GM12874 (cell line): Measurements from ENCODE around the gene CASQ2.

Experiments used
- TF ChIP-seq, protein P1 (sequence below): IDR thresholded peaks from 2 replicates; pipeline ENCODE4 v1.5.1; 2011; ENCODE audit warnings: low read depth, mild to moderate bottlenecking, control low read depth, low read length, moderate library complexity; ENCODE audit not compliant: insufficient read depth

Gene CASQ2

DNA sequence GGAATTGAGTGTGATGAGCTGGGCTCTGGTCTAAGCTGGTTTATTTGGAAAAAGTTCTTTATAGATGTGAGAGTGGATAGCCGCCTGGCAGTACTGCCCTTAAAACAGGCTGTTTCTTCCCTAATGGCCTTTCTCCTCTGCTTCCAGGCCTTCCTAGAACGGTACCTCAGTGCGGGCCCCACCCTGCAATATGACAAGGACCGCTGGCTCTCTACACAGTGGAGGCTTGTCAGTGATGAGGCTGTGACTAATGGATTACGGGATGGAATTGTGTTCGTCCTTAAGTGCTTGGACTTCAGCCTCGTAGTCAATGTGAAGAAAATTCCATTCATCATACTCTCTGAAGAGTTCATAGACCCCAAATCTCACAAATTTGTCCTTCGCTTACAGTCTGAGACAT lies 77.5 kb downstream of the CASQ2 start:
- TF ChIP-seq, protein P1, sequence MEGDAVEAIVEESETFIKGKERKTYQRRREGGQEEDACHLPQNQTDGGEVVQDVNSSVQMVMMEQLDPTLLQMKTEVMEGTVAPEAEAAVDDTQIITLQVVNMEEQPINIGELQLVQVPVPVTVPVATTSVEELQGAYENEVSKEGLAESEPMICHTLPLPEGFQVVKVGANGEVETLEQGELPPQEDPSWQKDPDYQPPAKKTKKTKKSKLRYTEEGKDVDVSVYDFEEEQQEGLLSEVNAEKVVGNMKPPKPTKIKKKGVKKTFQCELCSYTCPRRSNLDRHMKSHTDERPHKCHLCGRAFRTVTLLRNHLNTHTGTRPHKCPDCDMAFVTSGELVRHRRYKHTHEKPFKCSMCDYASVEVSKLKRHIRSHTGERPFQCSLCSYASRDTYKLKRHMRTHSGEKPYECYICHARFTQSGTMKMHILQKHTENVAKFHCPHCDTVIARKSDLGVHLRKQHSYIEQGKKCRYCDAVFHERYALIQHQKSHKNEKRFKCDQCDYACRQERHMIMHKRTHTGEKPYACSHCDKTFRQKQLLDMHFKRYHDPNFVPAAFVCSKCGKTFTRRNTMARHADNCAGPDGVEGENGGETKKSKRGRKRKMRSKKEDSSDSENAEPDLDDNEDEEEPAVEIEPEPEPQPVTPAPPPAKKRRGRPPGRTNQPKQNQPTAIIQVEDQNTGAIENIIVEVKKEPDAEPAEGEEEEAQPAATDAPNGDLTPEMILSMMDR, result no peak

DNA sequence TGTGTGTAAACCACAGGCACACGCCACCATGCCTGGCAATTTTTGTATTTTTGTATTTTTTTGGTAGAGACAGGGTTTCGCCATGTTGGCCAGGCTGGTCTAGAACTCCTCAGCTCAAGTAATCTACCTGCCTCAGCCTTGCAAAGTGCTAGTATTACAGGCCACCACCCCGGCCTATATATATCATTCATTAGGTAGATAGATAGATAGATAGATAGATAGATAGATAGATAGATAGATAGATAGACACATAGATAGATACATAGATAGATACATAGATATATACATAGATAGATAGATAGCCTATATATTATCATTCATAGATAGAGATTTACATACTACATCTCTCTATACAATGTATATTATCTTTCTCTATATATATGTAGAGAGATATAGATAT lies 80.8 kb downstream of the CASQ2 start:
- TF ChIP-seq, protein P1, result no peak

DNA sequence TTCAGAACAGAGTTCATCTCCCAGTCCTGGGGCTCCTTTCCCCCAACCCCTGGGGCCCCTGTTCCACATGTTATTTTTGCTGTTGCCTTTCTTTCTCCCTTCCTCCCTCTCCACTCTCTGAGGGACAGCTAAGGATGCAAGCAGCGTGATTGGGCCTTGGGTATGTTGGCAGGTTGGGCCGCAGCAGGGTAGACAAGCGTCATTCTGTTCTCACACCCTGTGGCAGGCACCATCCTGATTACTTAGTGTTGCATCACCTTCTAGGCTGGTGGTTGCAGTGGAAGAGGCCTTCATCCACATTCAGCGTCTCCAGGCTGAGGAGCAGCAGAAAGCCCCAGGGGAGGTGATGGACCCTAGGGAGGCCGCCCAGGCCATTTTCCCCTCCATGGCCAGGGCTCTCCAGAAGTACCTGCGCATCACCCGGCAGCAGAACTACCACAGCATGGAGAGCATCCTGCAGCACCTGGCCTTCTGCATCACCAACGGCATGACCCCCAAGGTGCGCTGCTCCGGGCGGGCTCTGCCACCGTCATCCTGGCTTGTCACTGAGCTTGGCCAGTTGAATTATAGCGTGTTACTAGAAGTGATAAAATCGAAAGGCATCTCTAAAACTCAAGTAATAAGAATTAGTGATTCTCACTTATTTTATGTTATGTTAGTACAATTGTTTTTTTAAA lies 83.3 kb downstream of the CASQ2 start:
- TF ChIP-seq, protein P1, result no peak

DNA sequence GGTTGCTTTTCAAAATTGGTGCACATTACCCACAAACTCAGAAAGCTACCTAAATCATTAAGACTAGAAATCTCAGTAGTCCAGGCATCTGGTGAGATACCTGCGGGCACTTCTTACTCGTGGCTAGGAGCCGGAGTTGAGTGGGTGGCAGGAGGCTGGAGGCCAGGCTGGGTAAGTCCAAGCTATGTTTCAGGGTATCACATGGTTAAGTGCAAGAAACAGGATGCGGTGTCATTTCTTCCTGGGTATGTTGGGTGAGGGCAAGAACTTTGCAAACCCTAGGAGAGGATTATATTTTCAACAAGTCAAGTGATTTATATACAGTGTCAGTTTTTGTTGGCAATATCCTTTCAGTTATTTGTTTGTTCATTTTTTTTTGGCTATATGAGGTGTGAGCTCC lies 85.7 kb downstream of the CASQ2 start:
- TF ChIP-seq, protein P1, result no peak

DNA sequence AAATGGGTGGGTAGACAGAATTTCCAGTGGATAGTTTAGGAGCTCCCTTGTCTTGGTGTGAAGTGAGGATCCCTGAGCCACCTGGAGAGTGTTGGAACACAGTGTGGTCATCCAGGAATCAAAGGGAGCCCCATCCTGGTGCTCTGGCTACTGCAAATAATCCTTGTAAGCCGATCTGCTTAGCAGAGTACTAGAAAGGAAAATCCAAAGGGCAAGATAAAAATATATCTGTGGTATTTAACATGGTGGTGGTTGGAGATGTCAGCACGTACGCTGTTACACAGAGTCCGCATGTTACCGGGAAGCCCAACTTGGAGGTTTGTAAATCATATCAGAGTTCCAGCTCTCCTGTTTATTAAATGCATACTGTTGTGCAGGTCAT lies 87.8 kb downstream of the CASQ2 start:
- TF ChIP-seq, protein P1, result no peak

DNA sequence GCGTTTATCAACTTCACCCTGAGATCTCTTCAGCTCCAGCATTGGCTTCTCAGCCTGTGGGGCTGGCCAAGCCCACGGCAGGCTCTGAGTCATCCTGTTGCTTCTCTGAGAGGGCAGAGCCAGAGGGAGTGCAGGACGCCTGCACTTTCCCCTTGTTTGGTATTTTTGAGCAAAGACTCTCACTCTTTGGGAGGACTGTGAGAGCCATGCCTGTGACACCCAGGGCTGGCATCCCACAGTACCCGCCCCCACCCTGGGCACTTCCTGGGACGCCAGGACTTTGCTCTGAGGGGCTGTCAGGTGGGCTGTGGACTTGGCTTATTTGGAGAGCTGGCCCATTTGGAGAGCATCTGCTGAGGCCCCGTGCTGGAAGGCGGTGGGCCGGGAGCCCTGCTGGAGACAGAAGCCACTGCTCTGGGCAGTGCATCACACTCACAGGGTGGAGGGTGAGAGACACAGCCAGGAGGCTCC lies 89.3 kb downstream of the CASQ2 start:
- TF ChIP-seq, protein P1, result no peak

DNA sequence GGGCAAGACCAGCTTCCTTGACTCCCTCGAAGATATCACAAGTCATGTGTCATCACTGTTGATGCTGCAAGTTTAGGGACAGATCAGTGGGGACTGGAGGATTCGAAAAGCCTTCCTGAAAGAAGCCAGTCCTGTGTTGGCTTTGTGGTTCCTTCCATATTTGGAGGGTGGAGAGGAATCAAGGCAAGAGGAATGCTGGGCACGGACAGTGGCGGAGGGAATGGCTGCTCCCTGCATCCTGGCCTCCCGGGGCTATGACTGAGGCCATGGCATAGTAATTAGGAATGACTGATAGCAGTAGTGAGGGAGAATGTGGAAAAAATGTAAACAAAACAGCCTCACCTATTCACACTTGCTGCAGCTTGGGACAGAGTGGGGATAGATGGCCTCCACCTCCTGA lies 90.4 kb downstream of the CASQ2 start:
- TF ChIP-seq, protein P1, result no peak

DNA sequence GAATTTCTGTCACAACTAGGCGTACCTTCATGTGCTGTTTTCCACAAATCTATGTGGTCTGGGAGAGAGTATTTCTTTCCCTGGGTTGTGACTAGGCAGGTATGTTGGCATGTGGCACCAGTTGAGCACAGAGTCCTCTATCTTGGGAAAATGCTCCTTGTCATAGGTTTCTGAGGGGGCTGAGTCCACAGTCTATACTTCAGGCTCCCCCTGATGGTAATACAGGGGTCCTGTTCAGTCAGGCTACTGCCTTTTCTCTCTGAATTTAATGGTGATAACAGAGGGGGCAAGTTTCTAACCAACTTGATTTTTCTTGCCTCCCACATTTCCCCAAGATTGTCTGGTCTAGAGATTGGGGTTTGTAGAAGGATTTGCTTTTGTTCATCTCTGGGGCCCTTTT lies 90.9 kb downstream of the CASQ2 start:
- TF ChIP-seq, protein P1, result no peak
